Trophoblast cell (in vitro differentiated cells and primary cell): ENCODE measurements around the gene MILR1.

Source experiments
- DNase-seq, 2 donors: peaks; one replicate each; pipeline ENCODE4 v3.0.0-alpha.2; 2016
- H2AFZ ChIP-seq: 2 replicates; pipeline ENCODE4 v1.6.1; 2013; ENCODE audit warnings: low read length, moderate library complexity, mild to moderate bottlenecking; ENCODE audit not compliant: insufficient read depth, poor library complexity
- H2AK5ac ChIP-seq: 2 replicates; pipeline ENCODE4 v1.6.1; 2013; ENCODE audit warnings: mild to moderate bottlenecking, low read length
- H2BK120ac ChIP-seq: 2 replicates; pipeline ENCODE4 v1.6.1; 2013; ENCODE audit warnings: low read length, mild to moderate bottlenecking, moderate library complexity; ENCODE audit not compliant: insufficient read depth, poor library complexity
- H2BK12ac ChIP-seq: 2 replicates; pipeline ENCODE4 v1.6.1; 2013; ENCODE audit warnings: mild to moderate bottlenecking, low read length, moderate library complexity
- H2BK5ac ChIP-seq: 2 replicates; pipeline ENCODE4 v1.6.1; 2013; ENCODE audit warnings: low read length, low read depth, moderate library complexity, mild to moderate bottlenecking; ENCODE audit not compliant: poor library complexity
- H3K14ac ChIP-seq: 2 replicates; pipeline ENCODE4 v1.6.1; 2013; ENCODE audit warnings: mild to moderate bottlenecking, low read length
- H3K18ac ChIP-seq: 2 replicates; pipeline ENCODE4 v1.6.1; 2013; ENCODE audit warnings: mild to moderate bottlenecking, low read length
- H3K23ac ChIP-seq: 2 replicates; pipeline ENCODE4 v1.6.1; 2013; ENCODE audit warnings: low read length
- H3K27ac ChIP-seq: 2 replicates; pipeline ENCODE4 v1.5.1; 2013; ENCODE audit warnings: low read depth, mild to moderate bottlenecking, inconsistent platforms, low read length, moderate library complexity
- H3K27me3 ChIP-seq: 2 replicates; pipeline ENCODE4 v1.6.1; 2013; ENCODE audit warnings: inconsistent platforms, mild to moderate bottlenecking, low read length, moderate library complexity; ENCODE audit not compliant: insufficient read depth
- H3K36me3 ChIP-seq, 2 experiments: 1 replicate in 1 of 2; 2 replicates in 1 of 2; pipeline ENCODE4 v1.6.1; 2013; ENCODE audit warnings: low read length in 2 of 2, mild to moderate bottlenecking in 2 of 2, moderate library complexity in 1 of 2; ENCODE audit not compliant: insufficient read depth in 2 of 2, control insufficient read depth in 1 of 2
- H3K4ac ChIP-seq: 2 replicates; pipeline ENCODE4 v1.6.1; 2013; ENCODE audit warnings: low read depth, mild to moderate bottlenecking, low read length, moderate library complexity
- H3K4me1 ChIP-seq, 2 experiments: 1 replicate in 1 of 2; 2 replicates in 1 of 2; pipeline ENCODE4 v1.6.1; 2013; ENCODE audit warnings: low read length in 2 of 2, mild to moderate bottlenecking in 2 of 2, moderate library complexity in 1 of 2; ENCODE audit not compliant: insufficient read depth in 2 of 2, control insufficient read depth in 1 of 2
- H3K4me2 ChIP-seq: 2 replicates; pipeline ENCODE4 v1.6.1; 2013; ENCODE audit warnings: inconsistent platforms, mild to moderate bottlenecking, low read length, moderate library complexity
- H3K4me3 ChIP-seq: 2 replicates; pipeline ENCODE4 v1.5.1; 2013; ENCODE audit warnings: mild to moderate bottlenecking, low read depth, low read length, inconsistent platforms
- H3K79me1 ChIP-seq: one replicate; pipeline ENCODE4 v1.6.1; 2013; ENCODE audit warnings: low read length
- H3K79me2 ChIP-seq: 2 replicates; pipeline ENCODE4 v1.6.1; 2013; ENCODE audit warnings: low read length, mild to moderate bottlenecking; ENCODE audit not compliant: control insufficient read depth, insufficient read depth, poor library complexity
- H3K9ac ChIP-seq: 2 replicates; pipeline ENCODE4 v1.6.1; 2013; ENCODE audit warnings: mild to moderate bottlenecking, low read length
- H3K9me3 ChIP-seq: 2 replicates; pipeline ENCODE4 v1.6.1; 2013; ENCODE audit warnings: low read depth, mild to moderate bottlenecking, control low read depth, inconsistent platforms, low read length; ENCODE audit not compliant: insufficient read depth
- H4K12ac ChIP-seq: 2 replicates; pipeline ENCODE4 v1.6.1; 2013; ENCODE audit warnings: low read depth, mild to moderate bottlenecking, low read length, moderate library complexity
- H4K8ac ChIP-seq: 2 replicates; pipeline ENCODE4 v1.6.1; 2013; ENCODE audit warnings: low read depth, mild to moderate bottlenecking, low read length, moderate library complexity
- H4K91ac ChIP-seq: one replicate; pipeline ENCODE4 v1.6.1; 2013; ENCODE audit warnings: low read depth, mild to moderate bottlenecking, low read length, moderate library complexity
- WGBS: extraction: QIAGEN DNeasy Blood & Tissue Kit; methylation state at CpG from one replicate; pipeline ENCODE4 v1.1.7; 2013; ENCODE audit warnings: missing lambda C conversion rate; ENCODE audit not compliant: insufficient read length, insufficient coverage; ENCODE audit errors: extremely low coverage; 5-methylcytosine and 5-hydroxymethylcytosine counted together

MILR1 gene

DNA sequence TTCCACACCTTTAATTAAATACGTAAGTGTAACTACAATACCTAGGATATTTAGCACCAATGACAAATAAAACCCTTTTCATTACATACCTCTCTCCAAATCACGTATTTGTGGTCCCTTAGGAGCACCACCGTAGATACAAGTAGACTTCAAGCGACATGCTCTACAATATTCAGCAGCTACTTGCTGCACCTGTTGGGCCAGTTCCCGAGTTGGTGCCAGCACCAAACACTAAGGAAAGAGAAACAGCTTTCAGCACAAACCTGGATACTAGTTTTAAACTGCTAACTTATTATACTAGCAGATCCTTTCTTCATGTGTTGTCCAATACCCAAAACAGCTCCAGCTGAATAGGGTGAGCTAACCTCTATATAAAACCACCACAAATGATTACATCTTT lies 54.4 kb downstream of the MILR1 start:
- Histone ChIP-seq H3K4ac (no peak overlapping the region), H2AFZ (no peak overlapping the region), H4K8ac (no peak overlapping the region), H3K79me1 (peaks cover 13% of the 10 kb centered on the region), H3K4me3 (no peak overlapping the region), H3K4me1 (no peaks in the 10 kb centered on the region), H3K27ac (no peak overlapping the region), H3K23ac (no peak overlapping the region), H2AK5ac (no peak overlapping the region), H3K14ac (no peak overlapping the region), H2BK12ac (no peak overlapping the region), H3K4me2 (no peak overlapping the region), H3K9ac (no peak overlapping the region), H3K36me3 (peaks cover 7 to 39% of the 10 kb centered on the region in 2 experiments), H3K9me3 (no peaks in the 10 kb centered on the region), H4K91ac (no peak overlapping the region), H2BK5ac (no peak overlapping the region), H3K18ac (no peak overlapping the region), H3K79me2 (peaks cover 20% of the 10 kb centered on the region), H3K27me3 (no peaks in the 10 kb centered on the region), H4K12ac (no peak overlapping the region), H2BK120ac (no peak overlapping the region)
- WGBS = no CpG with 5 or more reads among the region's 5 CpGs
- peak in 1 of 2 donors; percentile 28 for DNase-seq

DNA sequence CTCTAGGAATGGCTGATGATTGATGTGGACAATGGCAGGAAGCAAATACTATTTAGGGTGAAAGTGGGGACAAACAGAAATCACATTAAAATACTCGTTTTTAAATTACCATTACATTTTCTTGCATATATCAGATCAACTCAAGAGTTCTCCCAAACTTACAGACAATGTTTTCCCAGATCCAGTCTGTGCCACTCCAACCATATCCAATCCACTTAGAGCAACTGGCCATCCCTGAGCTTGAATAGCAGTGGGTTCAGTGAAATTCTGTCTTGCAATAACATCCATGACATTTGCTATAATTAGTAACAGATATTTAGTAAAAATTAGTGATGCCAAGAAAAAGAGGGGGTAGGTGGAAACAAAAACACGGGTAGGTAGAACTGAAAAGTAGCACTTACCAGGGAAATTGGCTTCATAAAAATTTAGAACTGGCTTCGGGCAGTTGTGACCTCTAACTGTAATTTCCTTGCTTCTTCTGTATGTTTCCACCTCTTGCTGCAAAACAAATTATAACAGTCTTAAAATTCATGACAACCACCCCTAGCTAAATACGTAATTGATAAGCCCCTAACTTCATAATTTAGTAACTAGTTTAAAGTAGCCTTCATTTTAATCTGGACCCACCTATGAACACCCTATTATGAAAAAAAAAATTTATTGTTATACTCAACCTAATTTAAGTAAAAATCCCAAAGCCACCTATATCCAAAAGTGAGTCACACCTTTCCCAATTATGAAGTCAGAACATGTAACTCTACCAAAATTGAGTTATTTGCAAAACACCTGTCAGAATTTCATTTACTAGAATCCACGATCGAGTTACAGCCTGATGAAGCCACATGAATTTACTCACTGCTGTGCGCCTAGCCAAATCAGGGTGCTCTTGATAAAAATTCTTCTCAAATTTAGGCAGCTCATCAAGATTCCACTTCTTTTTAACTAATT lies 55.2 kb downstream of the MILR1 start:
- H3K4ac ChIP-seq = peak overlapping the region; percentile 97
- no peak overlapping the region for H3K4me3 ChIP-seq
- WGBS = no CpG with 5 or more reads among the region's 7 CpGs

DNA sequence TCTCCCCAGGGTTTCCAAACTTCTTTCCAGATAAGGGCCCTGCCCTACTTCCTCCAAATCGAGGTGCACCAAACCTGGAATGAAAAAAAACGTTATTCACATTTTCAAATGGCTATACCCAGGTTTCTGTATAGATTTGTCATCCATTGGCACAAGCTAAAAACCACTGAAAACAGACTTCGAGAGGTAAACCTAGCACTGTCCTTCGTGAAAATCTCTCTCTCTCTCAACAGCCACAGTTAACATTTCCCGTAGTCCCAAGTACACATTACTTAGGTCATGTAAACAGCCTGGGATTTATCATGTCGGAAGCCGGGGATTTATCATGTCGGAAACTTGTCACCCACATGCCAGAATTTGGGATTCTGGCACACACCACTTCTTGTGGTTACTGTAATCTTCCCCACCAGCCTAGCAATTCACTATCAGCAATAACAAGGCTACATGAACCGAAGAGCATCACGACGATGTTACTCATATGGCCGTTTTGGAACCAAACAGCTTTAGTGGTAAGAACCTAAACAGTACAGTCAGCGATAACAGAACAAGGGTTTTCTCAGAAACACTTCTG lies 55.9 kb downstream of the MILR1 start:
- peak overlapping the region; percentile 97 for H3K4ac ChIP-seq
- H2AFZ ChIP-seq = no peak overlapping the region
- no peak overlapping the region for H3K18ac ChIP-seq
- H3K4me1 ChIP-seq = no peaks in the 10 kb centered on the region
- no peak overlapping the region for H3K23ac ChIP-seq
- H4K12ac ChIP-seq = no peak overlapping the region
- no peak overlapping the region for H4K8ac ChIP-seq
- no peak overlapping the region for H4K91ac ChIP-seq
- H2AK5ac ChIP-seq = no peak overlapping the region
- H3K14ac ChIP-seq = peak overlapping the region; percentile 21
- H3K27ac ChIP-seq = no peak overlapping the region
- H3K36me3 ChIP-seq = peaks cover 12 to 44% of the 10 kb centered on the region in 2 experiments
- peak overlapping the region; percentile 61 for H3K4me2 ChIP-seq
- peaks cover 13% of the 10 kb centered on the region for H3K79me1 ChIP-seq
- H2BK12ac ChIP-seq = no peak overlapping the region
- H2BK120ac ChIP-seq = no peak overlapping the region
- no peak for DNase-seq
- no peaks in the 10 kb centered on the region for H3K9me3 ChIP-seq
- H3K4me3 ChIP-seq = peak overlapping the region; percentile 79
- H3K27me3 ChIP-seq = no peaks in the 10 kb centered on the region
- no CpG with 5 or more reads among the region's 13 CpGs for WGBS
- H3K9ac ChIP-seq = peak overlapping the region; percentile 64
- peaks cover 20% of the 10 kb centered on the region for H3K79me2 ChIP-seq
- H2BK5ac ChIP-seq = no peak overlapping the region

More for the DNA sequence above, 55.2 kb downstream of the MILR1 start:
- Histone ChIP-seq H2AK5ac (no peak overlapping the region), H3K79me2 (peaks cover 20% of the 10 kb centered on the region), H3K4me1 (no peaks in the 10 kb centered on the region), H4K12ac (no peak overlapping the region), H2BK5ac (no peak overlapping the region), H4K91ac (no peak overlapping the region), H3K14ac (no peak overlapping the region), H3K4me2 (peak overlapping the region; percentile 61), H2BK120ac (no peak overlapping the region), H3K27me3 (no peaks in the 10 kb centered on the region), H3K36me3 (peaks cover 8 to 41% of the 10 kb centered on the region in 2 experiments), H3K9me3 (no peaks in the 10 kb centered on the region), H3K27ac (no peak overlapping the region), H3K79me1 (peaks cover 13% of the 10 kb centered on the region), H4K8ac (no peak overlapping the region), H2AFZ (no peak overlapping the region), H3K18ac (no peak overlapping the region), H2BK12ac (no peak overlapping the region), H3K23ac (no peak overlapping the region), H3K9ac (no peak overlapping the region)
- DNase-seq = peak in 1 of 2 donors; percentile 36

DNA sequence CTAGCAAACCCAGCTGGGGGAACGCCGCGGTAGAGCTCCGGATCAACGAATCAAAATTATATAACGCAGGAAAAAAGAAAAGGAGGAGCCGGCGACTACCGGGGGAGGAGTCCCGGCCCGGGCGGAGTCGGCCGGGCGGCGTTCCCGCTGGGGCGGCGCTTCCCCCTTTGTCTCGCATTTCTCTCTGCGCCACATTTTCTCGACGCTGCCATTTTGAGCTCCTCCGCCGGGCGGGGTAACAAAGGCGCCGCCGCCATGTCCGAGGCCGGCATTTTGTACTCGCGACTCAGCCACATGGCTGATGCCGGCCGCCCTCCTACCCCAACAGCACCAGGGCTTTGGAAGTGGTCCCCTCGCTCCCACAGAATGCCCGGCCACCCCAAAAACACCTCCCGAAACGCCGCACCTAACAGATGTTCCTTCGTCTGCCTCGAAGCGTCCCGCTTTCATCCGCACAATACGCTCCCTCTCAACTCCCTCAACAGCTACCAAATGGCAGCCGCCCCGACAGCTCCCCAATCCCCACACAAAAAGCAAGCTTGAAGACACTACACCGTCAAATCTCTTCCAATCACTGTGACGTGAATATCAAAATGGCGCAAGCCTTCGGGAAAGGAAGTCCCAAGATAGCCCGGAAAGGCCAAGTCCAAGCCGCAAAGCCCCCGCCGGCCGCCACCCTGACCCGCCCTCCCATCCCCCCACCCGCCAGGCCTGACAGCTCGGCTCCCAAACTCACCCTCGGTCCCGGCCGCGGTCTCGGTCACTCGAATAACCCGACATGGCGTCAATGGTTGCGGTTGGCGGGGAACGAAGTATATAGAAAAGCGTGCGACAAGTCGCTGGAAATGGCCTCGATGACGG lies 56.7 kb downstream of the MILR1 start:
- Histone ChIP-seq H3K18ac (peak overlapping the region; percentile 81), H3K9me3 (no peaks in the 10 kb centered on the region), H2BK120ac (peak overlapping the region; percentile 83), H3K36me3 (peaks cover 14 to 38% of the 10 kb centered on the region in 2 experiments), H3K27me3 (no peaks in the 10 kb centered on the region), H4K12ac (peak overlapping the region; percentile 79), H3K4me3 (peak overlapping the region; percentile 90), H3K4me1 (no peaks in the 10 kb centered on the region), H3K79me2 (peaks cover 20% of the 10 kb centered on the region), H3K23ac (no peak overlapping the region), H3K4ac (peak overlapping the region; percentile 97), H3K14ac (peak overlapping the region; percentile 99), H2BK5ac (peak overlapping the region; percentile 73), H4K8ac (peak overlapping the region; percentile 87), H3K9ac (peak overlapping the region; percentile 84), H2AK5ac (peak overlapping the region; percentile 96), H3K4me2 (peak overlapping the region; percentile 61), H3K27ac (peak overlapping the region; percentile 66), H2AFZ (peak overlapping the region; percentile 14), H3K79me1 (peaks cover 13% of the 10 kb centered on the region), H4K91ac (peak overlapping the region; percentile 93), H2BK12ac (no peak overlapping the region)
- no CpG with 5 or more reads among the region's 76 CpGs for WGBS
- DNase-seq = peak; percentile 73 to 85
